GM10847 (cell line): ENCODE measurements around the gene VPS26B.

Experiments used
- POLR2A ChIP-seq: IDR thresholded peaks from 2 replicates; pipeline ENCODE4 v1.6.1; 2011; ENCODE audit not compliant: insufficient read length; ENCODE audit errors: extremely low read depth

The VPS26B gene

GRCh38 chr11:134248910-134249480 is 24.5 kb downstream of the VPS26B start:
- no peak for TF ChIP-seq POLR2A

GRCh38 chr11:134250246-134250645 is 25.8 kb downstream of the VPS26B start:
- no peak for TF ChIP-seq POLR2A

GRCh38 chr11:134250675-134251074 is 26.2 kb downstream of the VPS26B start:
- TF ChIP-seq POLR2A = no peak

- TF ChIP-seq POLR2A = no peak
Measured at GRCh38 chr11:134252346-134253187, 28.1 kb downstream of the VPS26B start.

GRCh38 chr11:134253188-134253993 is 28.9 kb downstream of the VPS26B start, which contains the start of the genes ACAD8 and THYN1:
Gene ACAD8 (plus strand): TSS chr11:134253568. CDS start chr11:134253601, 33 bp downstream.
Gene THYN1 (minus strand): TSS chr11:134253352. CDS start chr11:134252882, 470 bp downstream.
- peak; percentile 79 for TF ChIP-seq POLR2A

- TF ChIP-seq POLR2A = no peak
Measured at GRCh38 chr11:134254433-134255183, 30.1 kb downstream of the VPS26B start.

GRCh38 chr11:134257101-134257500 is 32.6 kb downstream of the VPS26B start:
- no peak for TF ChIP-seq POLR2A

GRCh38 chr11:134258577-134258976 is 34.1 kb downstream of the VPS26B start:
- TF ChIP-seq POLR2A = no peak

GRCh38 chr11:134260503-134260902 is 36.0 kb downstream of the VPS26B start:
- TF ChIP-seq POLR2A = no peak

GRCh38 chr11:134260983-134261382 is 36.5 kb downstream of the VPS26B start:
- no peak for TF ChIP-seq POLR2A

GRCh38 chr11:134261626-134262488 is 37.4 kb downstream of the VPS26B start:
- no peak for TF ChIP-seq POLR2A

GRCh38 chr11:134264966-134265764 is 40.7 kb downstream of the VPS26B start:
- TF ChIP-seq POLR2A = no peak

GRCh38 chr11:134266440-134266839 is 42.0 kb downstream of the VPS26B start:
- no peak for TF ChIP-seq POLR2A
